SK-N-MC (cell line): ENCODE data around the gene NCKAP5.

Source experiments
- DNase-seq: peaks from one replicate; pipeline ENCODE4 v3.0.0-alpha.2; 2011; ENCODE audit warnings: low read depth, low spot score
- H3K27ac ChIP-seq: fragments of 200-600 bp; sonication (generic); 2 replicates; pipeline ENCODE4 v1.5.1; 2016; ENCODE audit warnings: mixed run types
- H3K36me3 ChIP-seq: fragments of 200-600 bp; sonication (generic); 2 replicates; pipeline ENCODE4 v1.6.1; 2017; ENCODE audit warnings: antibody characterized with exemption, low read length, mixed read lengths; ENCODE audit not compliant: insufficient read depth
- H3K4me3 ChIP-seq: fragments of 200-600 bp; sonication (generic); 2 replicates; pipeline ENCODE4 v1.5.1; 2016
- H3K9ac ChIP-seq: fragments of 200-600 bp; sonication (generic); 2 replicates; pipeline ENCODE4 v1.8.0; 2017; ENCODE audit warnings: mixed run types, mixed read lengths; ENCODE audit not compliant: insufficient read length
- H3K9me3 ChIP-seq: fragments of 200-600 bp; sonication (generic); 2 replicates; pipeline ENCODE4 v1.6.1; 2017; ENCODE audit warnings: low read depth, mild to moderate bottlenecking, antibody characterized with exemption, low read length, moderate library complexity, mixed read lengths
- EZH2 ChIP-seq: fragments of 200-600 bp; sonication (generic); IDR thresholded peaks from one replicate; pipeline ENCODE4 v1.6.1; 2017; ENCODE audit warnings: antibody characterized with exemption
- FOXP2 ChIP-seq: optimal IDR thresholded peaks from 2 replicates; pipeline ENCODE3; 2011; ENCODE audit warnings: mild to moderate bottlenecking, moderate library complexity; ENCODE audit not compliant: insufficient read depth; ENCODE audit errors: extremely low read length, control extremely low read depth
- POLR2AphosphoS5 ChIP-seq: IDR thresholded peaks from 2 replicates; pipeline ENCODE4 v1.6.1; 2012; ENCODE audit warnings: mild to moderate bottlenecking, low read depth, low read length, borderline replicate concordance

The NCKAP5 gene

DNA sequence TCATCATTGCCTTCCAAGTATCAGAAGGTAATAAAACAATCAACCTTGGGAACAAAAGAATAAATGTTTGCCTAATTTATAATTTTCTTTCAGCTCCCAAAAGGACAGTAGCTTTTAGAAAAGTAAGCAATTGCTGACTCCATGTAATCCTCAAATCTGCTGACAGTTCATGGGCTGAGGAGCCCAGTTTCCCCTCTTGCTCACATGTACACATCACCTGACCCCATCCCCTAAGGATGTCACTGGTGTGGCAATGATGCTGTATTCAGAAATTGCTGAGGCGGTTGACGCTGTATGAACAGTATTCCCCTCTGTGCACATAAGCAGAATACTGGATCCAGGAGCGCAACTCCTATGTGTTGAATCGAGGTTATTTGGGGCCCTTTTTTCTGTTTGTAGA is 842.1 kb downstream of the NCKAP5 start:
- DNase-seq = no peak
- TF ChIP-seq EZH2 = no peak
- TF ChIP-seq FOXP2 = no peak
- TF ChIP-seq POLR2AphosphoS5 = no peak
- no peak overlapping the region for H3K9ac ChIP-seq
- H3K27ac ChIP-seq = no peak overlapping the region
- H3K4me3 ChIP-seq = no peak overlapping the region
- H3K36me3 ChIP-seq = no peaks in the 10 kb centered on the region; the same call in 1 of the 2 replicates
- no peaks in the 10 kb centered on the region for H3K9me3 ChIP-seq

DNA sequence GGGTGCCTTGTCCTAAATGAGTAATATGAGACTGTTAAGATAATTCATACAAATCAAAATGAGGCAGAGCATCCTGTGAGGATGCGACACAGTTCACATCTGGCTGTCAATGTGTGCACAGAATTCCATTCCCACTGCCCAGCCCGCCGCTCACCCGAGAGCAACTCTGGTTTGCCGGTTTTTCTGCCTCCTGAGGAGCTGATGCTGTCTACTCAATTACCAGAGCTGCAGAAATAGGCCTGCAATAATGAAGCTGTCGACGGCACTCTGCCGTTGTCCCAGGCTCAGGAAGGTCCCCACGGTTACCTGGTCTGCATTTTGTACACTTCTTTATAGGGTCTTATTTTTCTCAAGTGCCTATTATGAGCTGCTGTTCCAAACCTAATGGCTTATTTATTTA is 842.5 kb downstream of the NCKAP5 start:
- Histone ChIP-seq H3K4me3 (no peak overlapping the region), H3K36me3 (no peaks in the 10 kb centered on the region), H3K9ac (no peak overlapping the region), H3K27ac (no peak overlapping the region), H3K9me3 (no peaks in the 10 kb centered on the region)
- TF ChIP-seq FOXP2 (no peak), EZH2 (no peak), POLR2AphosphoS5 (no peak)
- no peak for DNase-seq

DNA sequence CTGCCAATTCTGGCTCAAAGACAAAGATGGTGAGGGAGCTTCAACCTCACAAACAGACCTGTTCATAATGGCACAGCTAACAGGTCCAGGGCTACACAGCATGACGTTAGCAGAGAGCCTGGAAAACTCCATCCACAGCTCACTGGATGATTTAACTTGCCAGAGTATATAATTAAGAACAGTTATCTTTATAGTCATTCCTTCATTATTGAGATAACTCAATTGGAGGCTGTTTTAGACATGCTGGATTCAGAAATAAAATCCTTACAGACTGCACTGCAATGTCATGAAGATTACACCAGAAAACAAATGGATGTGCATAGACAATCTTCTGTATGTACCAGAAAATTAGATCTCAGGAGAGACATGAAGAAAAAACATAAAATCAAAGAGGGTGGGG is 843.1 kb downstream of the NCKAP5 start:
- H3K4me3 ChIP-seq = no peak overlapping the region
- no peak overlapping the region for H3K27ac ChIP-seq
- H3K36me3 ChIP-seq = no peaks in the 10 kb centered on the region
- DNase-seq = no peak
- no peak for TF ChIP-seq POLR2AphosphoS5
- no peak for TF ChIP-seq FOXP2
- no peak for TF ChIP-seq EZH2
- H3K9ac ChIP-seq = no peak overlapping the region
- H3K9me3 ChIP-seq = no peaks in the 10 kb centered on the region

DNA sequence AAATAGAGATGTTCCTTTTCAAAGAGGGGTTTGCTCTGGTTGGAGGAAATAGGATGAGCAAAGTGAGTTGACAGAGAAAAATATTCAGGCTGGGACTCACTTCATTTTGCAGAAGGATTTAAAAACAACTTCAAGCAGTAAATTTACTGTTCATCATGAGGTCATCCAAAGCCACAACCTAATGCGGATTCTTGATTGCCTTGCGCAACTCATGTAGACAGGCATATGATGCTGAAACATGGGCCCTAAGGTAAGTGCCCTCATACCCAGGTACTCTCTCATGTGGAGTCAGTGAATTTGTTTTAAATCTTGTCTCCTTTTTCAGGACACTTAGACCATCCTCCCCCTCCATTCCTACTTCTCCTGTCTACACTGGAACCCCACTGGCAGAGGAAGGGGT is 846.3 kb downstream of the NCKAP5 start:
- H3K4me3 ChIP-seq = no peak overlapping the region
- no peak for DNase-seq
- no peak overlapping the region for H3K9ac ChIP-seq
- no peak overlapping the region for H3K27ac ChIP-seq
- no peak for TF ChIP-seq FOXP2
- no peak for TF ChIP-seq EZH2
- TF ChIP-seq POLR2AphosphoS5 = no peak
- H3K9me3 ChIP-seq = no peaks in the 10 kb centered on the region
- no peaks in the 10 kb centered on the region for H3K36me3 ChIP-seq

DNA sequence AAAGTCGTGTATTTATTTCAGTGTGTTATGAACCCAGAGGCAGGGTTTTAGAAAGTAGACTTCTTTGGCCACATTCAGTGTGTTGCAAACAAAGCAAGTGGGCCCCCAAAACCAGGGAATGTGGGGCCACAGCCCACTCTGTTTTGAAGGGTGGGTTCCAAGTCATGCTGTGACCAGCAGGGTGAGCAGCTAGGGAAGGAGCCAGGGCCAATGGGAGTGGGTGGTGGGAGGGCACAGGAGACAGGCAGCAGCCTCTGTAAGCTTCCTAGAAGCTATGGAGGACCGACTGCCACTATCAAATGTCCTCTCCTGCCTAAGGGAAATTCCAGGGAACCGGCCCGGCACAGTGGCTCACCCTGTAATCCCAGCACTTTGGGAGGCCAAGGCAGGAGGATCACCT is 847.9 kb downstream of the NCKAP5 start:
- Histone ChIP-seq H3K9ac (no peak overlapping the region), H3K9me3 (no peaks in the 10 kb centered on the region), H3K27ac (no peak overlapping the region), H3K36me3 (no peaks in the 10 kb centered on the region), H3K4me3 (no peak overlapping the region)
- TF ChIP-seq EZH2 (no peak), POLR2AphosphoS5 (no peak), FOXP2 (no peak)
- DNase-seq = no peak

DNA sequence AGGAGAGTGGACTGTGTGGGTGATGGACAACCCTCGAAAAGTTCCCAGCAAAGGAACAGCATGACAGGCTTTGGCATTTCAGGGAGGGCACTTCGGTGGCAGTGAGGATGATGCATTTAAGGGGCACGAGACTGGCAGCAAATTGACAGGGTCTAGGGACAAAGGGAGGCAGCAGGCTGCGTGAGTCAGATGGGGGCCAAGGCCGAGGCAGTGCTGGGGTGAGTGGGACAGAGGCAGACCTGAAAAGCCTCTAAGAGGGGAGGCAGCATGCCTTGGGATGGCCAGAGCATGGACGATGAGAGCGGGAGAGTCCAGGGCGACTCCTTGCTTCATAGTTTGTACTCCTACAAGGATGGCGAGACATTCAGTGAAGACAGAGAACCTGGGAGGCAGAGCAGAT is 848.8 kb downstream of the NCKAP5 start:
- Histone ChIP-seq H3K9ac (no peak overlapping the region), H3K4me3 (no peak overlapping the region), H3K27ac (no peak overlapping the region), H3K9me3 (no peaks in the 10 kb centered on the region), H3K36me3 (no peaks in the 10 kb centered on the region)
- DNase-seq = no peak
- TF ChIP-seq EZH2 (no peak), POLR2AphosphoS5 (no peak), FOXP2 (no peak)

DNA sequence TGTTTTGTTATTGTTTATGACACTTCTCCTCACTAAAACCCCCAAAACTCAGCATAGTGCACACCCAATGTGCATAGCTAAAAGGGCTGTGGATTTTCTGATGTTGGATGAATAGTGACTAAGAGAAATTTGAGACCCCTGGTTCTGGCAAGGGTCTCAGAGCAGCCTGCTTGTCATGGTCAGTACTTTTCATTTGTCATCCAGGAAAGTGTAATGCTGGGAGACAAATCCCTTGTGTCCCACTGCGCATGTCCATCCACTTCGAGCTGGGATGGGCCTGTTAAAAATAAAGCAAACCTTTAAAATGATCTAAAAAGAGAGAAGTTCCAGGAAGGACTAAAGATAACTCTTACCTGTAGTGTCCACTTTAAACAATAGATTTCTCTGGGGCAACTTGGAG is 851.3 kb downstream of the NCKAP5 start:
- H3K4me3 ChIP-seq = no peak overlapping the region
- H3K27ac ChIP-seq = no peak overlapping the region
- no peak overlapping the region for H3K9ac ChIP-seq
- TF ChIP-seq EZH2 (no peak), FOXP2 (no peak), POLR2AphosphoS5 (no peak)
- DNase-seq = no peak
- H3K9me3 ChIP-seq = no peaks in the 10 kb centered on the region
- H3K36me3 ChIP-seq = no peaks in the 10 kb centered on the region

DNA sequence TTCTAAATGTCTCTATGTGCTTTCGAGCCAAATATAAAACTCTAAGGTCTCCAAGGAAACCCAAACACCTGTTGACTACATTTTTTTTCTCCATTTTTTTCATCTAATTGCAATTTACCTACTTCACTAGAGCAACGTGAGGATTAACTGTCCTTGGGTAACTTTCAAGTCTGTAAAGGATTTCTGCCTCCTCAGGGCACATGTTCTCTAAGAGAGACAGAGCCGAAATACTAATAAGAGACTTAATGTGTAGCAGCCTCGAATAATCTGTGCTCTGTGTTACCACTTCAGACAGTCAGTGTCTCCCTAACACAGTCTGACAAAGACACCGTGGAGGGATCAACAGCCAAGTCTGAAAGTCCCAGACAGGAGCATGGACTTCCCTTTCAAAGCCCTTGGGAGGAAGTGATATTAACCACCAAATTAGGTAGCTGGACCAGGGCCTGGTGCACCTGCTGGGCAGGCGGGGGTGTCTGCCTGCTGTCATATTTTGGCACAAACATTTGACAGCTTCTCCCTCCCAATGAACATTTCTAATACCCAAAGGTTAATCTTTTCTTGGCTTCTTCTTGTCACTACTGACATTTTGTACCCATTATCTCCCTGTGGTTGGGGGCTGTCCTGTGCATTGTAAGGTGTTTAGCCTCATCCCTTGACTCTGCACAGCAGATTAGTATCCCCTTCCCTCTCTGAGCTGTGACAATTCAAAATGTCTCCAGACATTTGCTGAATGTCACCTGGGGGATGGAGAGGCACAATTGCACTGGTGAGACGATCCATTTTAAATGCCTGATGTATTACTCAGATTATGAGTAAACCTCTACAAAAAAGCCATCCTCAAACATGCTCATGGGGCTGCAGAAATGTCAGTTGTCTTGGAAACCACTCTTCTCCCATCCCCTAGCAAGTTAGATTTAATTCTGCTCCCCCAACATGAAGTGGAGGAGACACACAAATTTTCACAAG is 852.6 kb downstream of the NCKAP5 start:
- H3K4me3 ChIP-seq = no peak overlapping the region
- TF ChIP-seq EZH2 (no peak), POLR2AphosphoS5 (no peak), FOXP2 (no peak)
- no peak for DNase-seq
- H3K9ac ChIP-seq = no peak overlapping the region
- no peaks in the 10 kb centered on the region for H3K9me3 ChIP-seq
- H3K36me3 ChIP-seq = no peaks in the 10 kb centered on the region
- no peak overlapping the region for H3K27ac ChIP-seq
